ENCODE measurements around the gene KRT36.
A peak's percentile ranks its signal among the peaks of the same experiment; 100 is the strongest.

Gene KRT36

GRCh38 chr17:41476866-41477815 lies 12.6 kb downstream of the KRT36 start:
- no peak for DNase-seq (ENCODE audit: low spot score)

GRCh38 chr17:41475421-41475820 lies 14.3 kb downstream of the KRT36 start:
- DNase-seq (ENCODE audit: low spot score): no peak

- no peak for DNase-seq (ENCODE audit: low spot score)
Observed at GRCh38 chr17:41474863-41475262, 14.8 kb downstream of the KRT36 start.

GRCh38 chr17:41468346-41468745 lies 21.4 kb downstream of the KRT36 start:
- no peak for DNase-seq (ENCODE audit: low spot score)

- no peak for DNase-seq (ENCODE audit: low spot score)
Observed at GRCh38 chr17:41467561-41467960, 22.1 kb downstream of the KRT36 start.

- no peak for DNase-seq (ENCODE audit: low spot score)
Observed at GRCh38 chr17:41466988-41467387, 22.7 kb downstream of the KRT36 start, which contains the start of gene KRT32. TSS of gene KRT32 (minus strand) at chr17:41467386. CDS start at chr17:41467325, 61 bp downstream.

GRCh38 chr17:41464682-41465081 lies 25.0 kb downstream of the KRT36 start:
- peak; percentile 20 for DNase-seq (ENCODE audit: low spot score)

GRCh38 chr17:41464173-41464572 lies 25.5 kb downstream of the KRT36 start:
- DNase-seq (ENCODE audit: low spot score): no peak

GRCh38 chr17:41463746-41464145 lies 26.0 kb downstream of the KRT36 start:
- DNase-seq (ENCODE audit: low spot score): no peak

- no peak for DNase-seq (ENCODE audit: low spot score)
Observed at GRCh38 chr17:41462705-41463104, 27.0 kb downstream of the KRT36 start.

GRCh38 chr17:41457676-41458075 lies 32.0 kb downstream of the KRT36 start:
- DNase-seq (ENCODE audit: low spot score): peak; percentile 3

GRCh38 chr17:41456204-41456603 lies 33.5 kb downstream of the KRT36 start:
- DNase-seq (ENCODE audit: low spot score): no peak

GRCh38 chr17:41455236-41455635 lies 34.5 kb downstream of the KRT36 start:
- DNase-seq (ENCODE audit: low spot score): no peak

- DNase-seq (ENCODE audit: low spot score): no peak
Observed at GRCh38 chr17:41453066-41453465, 36.6 kb downstream of the KRT36 start.

- no peak for DNase-seq (ENCODE audit: low spot score)
Observed at GRCh38 chr17:41452281-41452680, 37.4 kb downstream of the KRT36 start.

- no peak for DNase-seq (ENCODE audit: low spot score)
Observed at GRCh38 chr17:41451154-41451728, 38.5 kb downstream of the KRT36 start.

GRCh38 chr17:41449008-41449407 lies 40.7 kb downstream of the KRT36 start:
- no peak for DNase-seq (ENCODE audit: low spot score)

GRCh38 chr17:41448506-41448905 lies 41.2 kb downstream of the KRT36 start:
- DNase-seq (ENCODE audit: low spot score): no peak

GRCh38 chr17:41446806-41447205 lies 42.9 kb downstream of the KRT36 start:
- DNase-seq (ENCODE audit: low spot score): no peak

- DNase-seq (ENCODE audit: low spot score): no peak
Observed at GRCh38 chr17:41444640-41445039, 45.1 kb downstream of the KRT36 start.

- DNase-seq (ENCODE audit: low spot score): no peak
Observed at GRCh38 chr17:41444186-41444585, 45.5 kb downstream of the KRT36 start.

- no peak for DNase-seq (ENCODE audit: low spot score)
Observed at GRCh38 chr17:41442739-41443138, 47.0 kb downstream of the KRT36 start.

GRCh38 chr17:41440531-41441033 lies 49.1 kb downstream of the KRT36 start, which contains the start of gene KRT38:
TSS of gene KRT38 (minus strand) at chr17:41440983. CDS start at chr17:41440921, 62 bp downstream.
- no peak for DNase-seq (ENCODE audit: low spot score)

All from pons (tissue), 1 donor.